Measurements from ENCODE around the gene TAF4.

DNA sequence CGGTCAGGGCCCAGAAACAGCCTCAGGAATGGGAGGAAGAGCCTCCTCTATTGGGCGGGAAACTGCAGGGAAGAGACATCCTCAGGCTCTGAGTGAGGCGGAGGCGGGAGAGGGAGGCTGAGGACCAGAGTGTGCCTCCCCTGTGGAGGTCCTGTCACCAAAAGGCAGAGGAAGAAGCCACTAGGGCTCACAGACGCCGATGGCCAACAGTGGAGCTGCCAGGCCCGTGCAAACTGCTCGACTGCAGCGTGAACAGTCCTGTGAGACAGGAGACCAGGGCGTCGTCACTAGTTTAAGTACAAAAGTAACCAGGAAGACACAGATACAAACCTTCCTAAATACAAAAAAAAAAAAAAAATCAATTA lies 82.7 kb downstream of the TAF4 start:
- TF ChIP-seq, protein P1, sequence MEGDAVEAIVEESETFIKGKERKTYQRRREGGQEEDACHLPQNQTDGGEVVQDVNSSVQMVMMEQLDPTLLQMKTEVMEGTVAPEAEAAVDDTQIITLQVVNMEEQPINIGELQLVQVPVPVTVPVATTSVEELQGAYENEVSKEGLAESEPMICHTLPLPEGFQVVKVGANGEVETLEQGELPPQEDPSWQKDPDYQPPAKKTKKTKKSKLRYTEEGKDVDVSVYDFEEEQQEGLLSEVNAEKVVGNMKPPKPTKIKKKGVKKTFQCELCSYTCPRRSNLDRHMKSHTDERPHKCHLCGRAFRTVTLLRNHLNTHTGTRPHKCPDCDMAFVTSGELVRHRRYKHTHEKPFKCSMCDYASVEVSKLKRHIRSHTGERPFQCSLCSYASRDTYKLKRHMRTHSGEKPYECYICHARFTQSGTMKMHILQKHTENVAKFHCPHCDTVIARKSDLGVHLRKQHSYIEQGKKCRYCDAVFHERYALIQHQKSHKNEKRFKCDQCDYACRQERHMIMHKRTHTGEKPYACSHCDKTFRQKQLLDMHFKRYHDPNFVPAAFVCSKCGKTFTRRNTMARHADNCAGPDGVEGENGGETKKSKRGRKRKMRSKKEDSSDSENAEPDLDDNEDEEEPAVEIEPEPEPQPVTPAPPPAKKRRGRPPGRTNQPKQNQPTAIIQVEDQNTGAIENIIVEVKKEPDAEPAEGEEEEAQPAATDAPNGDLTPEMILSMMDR (IDR thresholded peaks at IDR 0.05): no peak
- no peak for TF ChIP-seq POLR2A (IDR thresholded peaks at IDR 0.05)
